HG03196 (cell line): ENCODE measurements around the gene MEPCE.
"Not testable (repeated sequence)": the region's sequence is repeated elsewhere in the genome, so short reads cannot be mapped to it uniquely, and the experiment has no call there.

Source experiments
- ATAC-seq: cut with Tn5 transposase; IDR thresholded peaks from one replicate; pipeline ENCODE4 v1.9.1; 2021; ENCODE audit not compliant: unreplicated experiment

MEPCE gene, protein sequence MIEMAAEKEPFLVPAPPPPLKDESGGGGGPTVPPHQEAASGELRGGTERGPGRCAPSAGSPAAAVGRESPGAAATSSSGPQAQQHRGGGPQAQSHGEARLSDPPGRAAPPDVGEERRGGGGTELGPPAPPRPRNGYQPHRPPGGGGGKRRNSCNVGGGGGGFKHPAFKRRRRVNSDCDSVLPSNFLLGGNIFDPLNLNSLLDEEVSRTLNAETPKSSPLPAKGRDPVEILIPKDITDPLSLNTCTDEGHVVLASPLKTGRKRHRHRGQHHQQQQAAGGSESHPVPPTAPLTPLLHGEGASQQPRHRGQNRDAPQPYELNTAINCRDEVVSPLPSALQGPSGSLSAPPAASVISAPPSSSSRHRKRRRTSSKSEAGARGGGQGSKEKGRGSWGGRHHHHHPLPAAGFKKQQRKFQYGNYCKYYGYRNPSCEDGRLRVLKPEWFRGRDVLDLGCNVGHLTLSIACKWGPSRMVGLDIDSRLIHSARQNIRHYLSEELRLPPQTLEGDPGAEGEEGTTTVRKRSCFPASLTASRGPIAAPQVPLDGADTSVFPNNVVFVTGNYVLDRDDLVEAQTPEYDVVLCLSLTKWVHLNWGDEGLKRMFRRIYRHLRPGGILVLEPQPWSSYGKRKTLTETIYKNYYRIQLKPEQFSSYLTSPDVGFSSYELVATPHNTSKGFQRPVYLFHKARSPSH

DNA sequence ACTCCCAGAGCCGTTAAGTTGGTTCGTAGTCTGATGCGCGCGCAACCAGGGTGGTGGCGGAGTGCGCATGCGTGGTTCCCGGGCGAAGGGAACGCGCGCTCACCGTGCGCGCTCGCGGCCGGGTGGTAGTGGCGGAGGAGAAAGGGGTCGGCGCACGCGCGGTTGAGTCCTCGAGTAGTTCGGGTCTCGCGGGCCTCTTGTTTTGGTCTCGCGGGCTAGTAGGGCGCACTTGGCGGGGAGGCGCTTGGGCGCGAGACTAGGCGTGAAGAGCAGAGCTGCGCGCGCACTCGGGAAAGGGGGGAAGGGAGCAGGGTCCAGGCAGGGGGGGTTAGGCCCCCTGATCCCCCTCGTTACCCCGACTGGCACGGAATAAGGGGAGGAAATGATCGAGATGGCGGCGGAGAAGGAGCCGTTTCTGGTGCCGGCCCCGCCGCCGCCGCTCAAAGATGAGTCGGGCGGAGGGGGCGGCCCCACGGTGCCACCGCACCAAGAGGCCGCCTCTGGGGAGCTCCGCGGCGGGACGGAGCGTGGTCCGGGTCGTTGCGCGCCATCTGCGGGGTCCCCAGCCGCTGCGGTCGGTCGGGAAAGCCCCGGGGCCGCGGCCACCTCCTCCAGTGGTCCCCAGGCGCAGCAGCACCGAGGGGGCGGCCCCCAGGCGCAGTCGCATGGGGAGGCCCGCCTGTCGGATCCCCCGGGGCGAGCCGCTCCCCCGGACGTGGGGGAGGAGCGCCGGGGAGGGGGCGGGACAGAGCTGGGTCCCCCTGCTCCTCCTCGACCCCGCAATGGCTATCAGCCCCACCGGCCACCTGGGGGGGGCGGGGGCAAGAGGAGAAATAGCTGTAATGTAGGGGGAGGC, at the start of gene MEPCE:
MEPCE (plus strand) TSS at position 195 of the 856 bp plus-strand sequence; CDS start at position 383, 188 bp downstream.
- ATAC-seq: peak; percentile 34

DNA sequence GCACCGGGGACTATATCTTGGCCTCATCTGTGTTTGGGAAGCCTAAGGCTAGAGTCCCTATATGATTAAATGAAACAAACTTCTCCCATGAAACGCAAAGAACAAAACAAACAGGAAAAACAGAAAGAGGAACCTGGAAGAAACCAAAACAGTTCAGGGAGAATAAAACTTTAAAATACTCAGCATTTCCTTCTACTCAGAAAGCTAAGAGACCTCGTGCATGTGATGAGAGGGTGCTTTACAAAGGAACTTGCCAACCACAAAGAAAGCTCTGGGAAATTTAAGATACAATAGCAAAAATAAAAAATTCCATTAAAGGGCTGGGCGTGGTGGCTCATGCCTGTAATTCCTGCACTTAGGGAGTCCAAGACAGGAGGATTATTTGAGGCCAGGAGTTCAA, 49.4 kb upstream of the MEPCE start:
- ATAC-seq: no peak

DNA sequence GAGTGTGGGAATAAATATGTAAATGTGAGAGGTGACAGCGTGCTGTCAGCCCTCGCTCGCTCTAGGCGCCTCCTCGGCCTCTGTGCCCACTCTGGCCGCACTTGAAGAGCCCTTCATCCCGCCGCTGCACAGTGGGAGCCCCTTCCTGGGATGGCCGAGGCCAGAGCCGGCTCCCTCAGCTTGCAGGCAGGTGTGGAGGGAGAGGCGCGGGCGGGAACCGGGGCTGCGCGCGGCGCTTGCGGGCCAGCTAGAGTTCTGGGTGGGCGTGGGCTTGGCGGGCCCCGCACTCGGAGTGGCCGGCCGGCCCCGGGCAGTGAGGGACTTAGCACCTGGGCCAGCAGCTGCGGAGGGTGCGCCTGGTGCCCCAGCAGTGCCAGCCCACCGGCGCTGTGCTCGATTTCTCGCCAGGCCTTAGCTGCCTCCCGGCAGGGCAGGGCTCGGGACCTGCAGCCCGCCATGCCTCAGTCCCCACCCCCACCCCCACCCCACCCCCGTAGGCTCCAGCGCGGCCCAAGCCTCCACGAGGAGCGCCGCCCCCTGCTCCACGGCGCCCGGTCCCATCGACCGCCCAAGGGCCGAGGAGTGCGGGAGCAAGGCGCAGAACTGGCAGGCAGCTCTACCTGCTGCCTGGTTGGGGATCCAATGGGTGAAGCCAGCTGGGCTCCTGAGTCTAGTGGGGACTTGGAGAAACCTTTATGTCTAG, 47.9 kb upstream of the MEPCE start:
- ATAC-seq: not testable (repeated sequence)

DNA sequence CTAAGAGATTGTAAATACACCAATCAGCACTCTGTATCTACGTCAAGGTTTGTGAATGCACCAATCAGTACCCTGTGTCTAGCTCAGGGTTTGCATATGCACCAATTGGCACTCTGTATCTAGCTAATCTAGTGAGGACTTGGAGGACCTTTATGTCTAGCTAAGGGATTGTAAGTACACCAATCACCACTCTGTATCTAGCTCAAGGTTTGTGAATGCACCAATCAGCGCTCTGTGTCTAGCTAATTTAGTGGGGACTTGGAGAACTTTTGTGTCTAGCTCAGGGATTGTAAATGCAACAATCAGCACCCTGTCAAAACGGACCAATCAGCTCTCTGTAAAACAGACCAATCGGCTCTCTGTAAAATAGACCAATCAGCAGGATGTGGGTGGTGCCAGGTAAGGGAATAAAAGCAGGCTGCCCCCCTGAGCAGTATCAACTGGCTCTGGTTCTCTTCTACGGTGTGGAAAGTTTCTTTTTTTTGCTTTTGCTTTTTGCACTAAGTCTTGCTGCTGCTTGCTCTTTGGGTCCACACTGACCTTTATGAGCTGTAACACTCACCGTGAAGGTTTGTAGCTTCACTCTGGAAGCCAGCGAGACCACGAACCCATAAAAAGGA, 47.3 kb upstream of the MEPCE start:
- ATAC-seq: not testable (repeated sequence)

DNA sequence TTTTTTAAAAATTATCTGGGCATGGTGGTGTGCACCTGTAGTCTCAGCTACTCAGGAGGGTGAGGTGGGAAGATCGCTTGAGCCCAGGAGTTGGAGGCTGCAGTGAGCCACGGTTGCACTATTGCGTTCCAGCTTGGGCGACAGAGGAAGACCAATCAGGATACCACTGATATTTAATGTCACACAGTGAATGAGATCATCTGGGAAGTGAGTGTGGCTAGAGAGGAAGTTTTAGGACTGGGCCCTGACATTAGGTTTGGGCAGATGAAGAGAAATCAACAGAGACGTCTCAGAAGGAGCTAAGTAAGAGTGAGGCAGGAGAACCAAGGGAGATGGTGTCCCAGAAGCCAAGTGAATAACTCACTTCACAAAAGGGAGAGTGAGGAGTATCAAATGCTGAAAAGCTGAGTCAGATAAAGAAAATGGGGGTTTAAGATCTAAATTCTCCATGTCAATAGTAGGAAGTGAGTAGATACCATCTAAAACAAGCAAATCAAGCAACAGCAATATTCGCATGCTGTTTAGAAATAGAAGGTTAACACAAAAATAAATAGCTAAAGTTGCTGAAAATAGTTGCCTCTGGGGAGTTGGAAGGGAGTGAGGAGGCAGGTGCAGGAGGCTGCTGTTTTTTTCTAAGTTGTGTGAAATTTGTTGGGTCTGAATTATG, 44.9 kb upstream of the MEPCE start:
- ATAC-seq: no peak

DNA sequence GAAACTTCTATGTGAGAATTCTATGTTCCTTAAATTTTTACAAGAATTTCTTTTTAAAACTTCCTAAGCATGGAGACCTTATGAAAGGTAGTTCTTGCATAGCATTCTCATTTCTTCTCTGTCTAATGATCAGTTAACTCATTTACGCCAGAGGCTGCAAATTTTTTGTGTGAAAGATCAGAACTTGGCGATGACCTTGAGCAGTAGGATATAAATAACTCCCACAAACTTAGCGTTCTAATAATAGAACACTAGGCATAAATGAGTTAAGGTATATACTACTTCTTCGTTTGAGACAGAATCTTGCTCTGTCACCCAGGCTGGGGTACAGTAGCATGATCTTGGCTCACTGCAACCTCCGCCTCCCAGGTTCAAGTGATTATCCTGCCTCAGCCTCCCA, 42.7 kb upstream of the MEPCE start:
- no peak for ATAC-seq

DNA sequence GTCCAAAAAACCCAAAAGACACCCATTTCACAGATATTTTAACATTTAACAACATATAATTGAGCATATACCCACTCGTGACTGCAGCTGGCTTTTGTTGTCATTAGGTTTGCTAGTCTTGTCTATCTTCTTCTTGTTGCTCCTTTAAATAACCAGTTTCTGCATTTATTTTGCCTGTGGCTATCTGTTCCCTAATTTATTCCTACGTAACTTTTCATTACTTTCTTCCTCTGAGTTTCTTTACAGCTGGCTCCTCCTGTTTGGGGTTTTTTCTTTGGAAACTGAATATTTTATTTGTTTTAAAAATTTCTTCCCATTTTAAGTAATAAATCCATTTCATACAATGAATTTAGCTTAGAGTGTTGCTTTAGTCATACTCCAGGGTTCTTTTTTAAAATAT, 41.9 kb upstream of the MEPCE start:
- ATAC-seq: no peak

DNA sequence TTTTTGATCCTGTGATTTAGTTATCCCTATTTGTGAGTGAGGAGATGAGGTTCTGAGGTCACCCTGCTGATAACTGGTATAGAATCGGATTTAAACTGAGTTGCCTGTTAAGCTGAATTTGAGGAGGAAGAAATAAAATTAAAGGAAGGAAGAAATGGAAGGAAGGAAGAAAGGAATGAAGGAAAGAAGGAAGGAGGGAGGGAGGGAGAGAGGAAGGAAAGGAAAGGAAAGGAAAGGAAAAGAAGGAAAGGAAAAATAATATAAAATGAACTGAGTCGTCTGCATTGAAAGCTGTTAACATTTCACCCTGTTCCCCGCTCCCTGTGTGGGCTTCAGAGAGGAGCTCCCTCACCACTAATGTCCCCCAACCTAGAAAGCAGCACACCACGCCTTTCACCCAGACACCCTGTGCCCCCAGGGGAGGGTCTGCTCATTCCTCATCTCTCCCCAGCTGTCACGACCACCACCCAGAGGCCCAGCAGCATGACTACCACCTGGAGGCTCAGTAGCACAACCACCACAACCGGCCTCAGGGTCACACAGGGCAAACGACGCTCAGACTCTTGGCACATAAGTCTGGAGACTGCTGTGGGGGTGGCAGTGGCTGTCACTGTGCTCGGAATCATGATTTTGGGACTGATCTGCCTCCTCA, 40.1 kb upstream of the MEPCE start:
- no peak for ATAC-seq

DNA sequence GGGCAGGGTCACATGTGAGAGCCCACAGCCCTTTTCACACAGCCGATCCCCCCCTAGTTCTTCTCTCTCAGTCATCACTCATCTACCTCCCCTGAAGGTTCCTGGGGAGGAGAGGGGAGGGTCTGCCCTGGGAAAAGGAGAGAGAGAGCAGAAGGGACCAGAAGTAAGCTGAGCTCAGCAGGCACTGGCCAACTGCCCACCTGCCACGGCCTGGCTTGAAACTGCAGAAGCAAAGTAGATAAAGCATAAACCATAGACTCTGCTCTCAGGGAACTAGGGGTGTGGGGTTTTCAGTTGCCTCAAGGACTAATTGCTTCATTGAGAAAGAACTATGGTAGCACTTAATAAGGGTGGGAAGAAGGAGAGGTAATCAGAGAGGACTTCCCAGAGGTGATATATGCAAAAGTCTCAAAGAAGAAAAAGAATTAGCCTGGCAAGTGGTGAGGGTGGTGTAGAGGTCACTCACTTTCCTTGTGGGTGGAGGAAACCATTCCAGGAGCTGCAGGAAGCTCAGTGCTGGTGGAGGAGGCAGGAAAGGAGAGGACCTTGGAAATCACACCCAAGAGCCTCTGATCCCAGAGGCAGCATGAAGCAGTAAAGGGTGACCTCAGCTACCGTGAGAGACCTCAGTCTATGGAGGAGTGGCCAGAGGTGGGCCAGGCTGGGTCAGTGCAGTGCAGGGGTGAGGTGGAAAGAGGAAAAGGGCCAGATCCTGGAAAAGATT, 39.2 kb upstream of the MEPCE start:
- no peak for ATAC-seq

DNA sequence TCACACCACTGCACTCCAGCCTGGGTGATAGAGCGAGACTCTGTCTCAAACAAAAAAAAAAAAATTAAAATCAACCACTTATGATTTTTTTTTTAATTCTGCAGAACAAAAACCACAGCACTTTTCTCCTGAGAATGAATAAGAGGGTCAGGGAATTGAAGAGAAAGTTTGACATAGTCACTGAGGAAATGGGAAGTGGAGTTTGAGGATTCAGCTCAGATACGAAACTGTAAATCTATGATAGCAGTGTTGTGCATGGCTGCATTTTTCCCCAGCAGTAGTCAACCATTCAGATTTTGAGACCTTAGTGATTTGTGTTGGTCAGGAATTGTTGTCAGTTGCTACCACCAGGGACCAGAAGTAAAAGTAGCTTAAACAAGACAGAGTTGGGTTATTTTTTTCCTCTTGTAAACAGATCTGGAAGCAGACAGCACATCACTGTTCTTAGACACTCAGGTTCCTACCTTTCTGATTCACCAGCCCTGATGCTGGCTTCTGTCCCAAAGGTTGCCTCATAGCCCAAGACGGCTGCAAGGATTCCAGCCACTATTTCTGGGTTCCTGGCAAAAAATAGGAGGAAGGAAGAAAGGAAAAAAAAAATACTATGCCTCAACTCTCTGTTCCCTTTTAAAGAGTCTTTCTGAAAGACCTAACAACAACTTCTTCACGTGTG, 36.3 kb upstream of the MEPCE start:
- ATAC-seq: no peak

DNA sequence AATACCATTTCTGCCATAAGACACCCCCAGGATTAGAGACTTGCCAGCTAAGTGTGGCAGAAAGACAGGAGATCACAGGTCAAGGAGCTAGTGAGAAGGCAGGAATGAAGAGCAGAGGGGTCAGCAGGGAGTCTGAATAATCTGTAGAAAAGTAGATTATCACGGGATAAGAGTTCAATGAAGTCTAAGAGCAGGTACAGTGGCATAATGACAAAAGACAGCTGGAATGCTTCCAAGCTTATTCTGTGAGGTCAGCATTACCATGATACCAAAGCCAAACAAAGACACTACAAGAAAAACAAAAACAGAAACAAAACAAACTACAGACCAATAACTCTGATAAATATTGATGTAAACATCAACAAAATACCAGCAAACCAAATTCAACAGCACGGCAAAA, 35.6 kb upstream of the MEPCE start:
- no peak for ATAC-seq

DNA sequence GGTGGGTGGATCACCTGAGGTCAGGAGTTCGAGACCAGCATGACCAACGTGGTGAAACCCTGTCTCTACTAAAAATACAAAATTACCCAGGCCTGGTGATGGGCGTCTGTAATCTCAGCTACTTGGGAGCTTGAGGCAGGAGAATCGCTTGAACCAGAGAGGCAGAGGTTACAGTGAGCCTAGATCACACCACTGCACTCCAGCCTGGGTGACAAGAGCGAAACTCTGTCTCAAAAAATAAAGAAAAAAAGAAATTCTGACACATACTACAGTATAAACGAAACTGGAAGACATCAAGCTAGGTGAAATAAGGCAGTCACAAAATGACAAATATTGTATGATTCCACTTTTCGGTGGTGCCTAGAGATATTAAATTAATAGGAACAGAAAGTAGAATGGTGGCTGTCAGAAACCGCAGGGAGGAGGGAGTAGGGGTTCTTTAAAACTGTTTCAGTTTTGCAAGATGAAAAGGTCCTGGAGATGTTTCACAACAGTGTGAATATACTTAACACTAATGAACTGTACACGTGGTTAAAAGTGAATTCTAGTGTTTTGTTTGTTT, 33.1 kb upstream of the MEPCE start:
- peak; percentile 83 for ATAC-seq

DNA sequence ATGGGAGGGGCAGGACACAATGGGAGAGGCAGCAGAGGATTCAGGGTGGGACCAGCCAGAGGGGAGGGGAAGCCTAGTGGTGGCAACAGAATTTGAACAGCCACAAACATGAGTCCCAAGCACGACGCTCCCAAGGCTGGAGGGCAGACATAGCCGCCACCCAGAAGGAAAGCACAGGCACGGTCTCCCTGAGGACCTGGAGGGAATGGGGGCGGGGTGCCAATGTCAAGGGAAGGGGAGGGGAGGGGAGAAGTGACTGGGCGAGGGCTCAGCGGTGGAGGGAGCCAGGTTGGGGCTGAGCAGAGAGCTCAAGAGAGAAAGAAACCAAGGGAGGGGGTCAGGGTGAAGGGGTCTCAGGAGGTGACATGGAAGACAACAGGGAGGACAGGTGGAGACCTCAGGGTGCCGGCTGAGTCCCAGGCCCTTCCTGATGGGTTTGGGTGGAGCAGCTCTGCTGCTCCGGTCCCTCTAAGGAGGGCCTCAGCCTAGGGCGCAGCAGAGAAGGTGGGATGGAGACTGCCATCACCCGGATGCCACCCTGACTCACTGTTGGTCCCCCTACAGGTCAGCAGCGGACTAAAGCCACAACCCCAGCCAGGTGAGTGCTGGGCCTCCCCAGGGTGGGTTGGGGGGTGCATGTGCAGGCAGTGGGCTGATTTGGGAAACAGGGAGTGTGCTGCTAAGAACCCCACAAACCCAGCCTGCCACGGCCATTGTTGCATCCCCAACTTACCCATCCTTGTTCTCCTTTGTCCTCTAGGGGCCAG, 32.1 kb upstream of the MEPCE start:
- no peak for ATAC-seq

DNA sequence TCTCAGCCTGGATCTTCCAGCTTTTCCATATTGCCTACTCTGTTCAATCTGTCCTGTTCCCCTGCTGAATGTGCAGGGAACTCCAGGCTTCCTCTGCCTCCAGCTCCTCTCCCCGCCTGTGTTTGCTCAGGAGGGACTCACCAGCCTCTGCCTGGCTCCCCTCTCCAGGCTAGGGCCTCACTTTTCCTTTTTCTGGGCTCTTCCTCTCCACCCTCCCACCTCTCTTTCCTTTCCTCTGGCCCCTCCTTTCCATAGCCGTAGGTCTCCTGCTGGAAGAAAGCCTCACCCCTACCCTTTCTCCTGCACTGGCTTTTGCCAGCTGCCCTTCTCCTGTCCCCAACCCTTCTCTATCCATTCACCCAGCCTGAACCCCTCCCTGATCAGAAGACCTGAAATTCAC, 31.4 kb upstream of the MEPCE start:
- no peak for ATAC-seq

DNA sequence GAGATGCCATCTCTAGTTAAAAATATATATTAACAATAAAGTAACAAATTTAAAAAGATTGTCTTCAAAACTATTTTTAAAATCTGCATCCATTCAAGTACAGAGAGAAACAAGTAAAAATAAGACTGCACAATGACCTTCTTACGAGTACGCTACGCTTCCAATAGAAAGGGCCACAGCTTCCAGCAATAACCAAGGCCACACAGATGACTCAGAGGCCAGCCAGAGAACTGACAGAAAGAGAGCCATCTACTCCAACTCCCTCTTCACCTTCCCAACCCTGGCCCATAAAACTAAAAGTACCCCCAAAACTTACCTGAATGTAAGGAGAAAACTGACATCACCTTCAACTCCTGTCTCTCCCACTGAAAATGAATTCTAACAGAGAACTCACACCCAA, 29.6 kb upstream of the MEPCE start:
- no peak for ATAC-seq

DNA sequence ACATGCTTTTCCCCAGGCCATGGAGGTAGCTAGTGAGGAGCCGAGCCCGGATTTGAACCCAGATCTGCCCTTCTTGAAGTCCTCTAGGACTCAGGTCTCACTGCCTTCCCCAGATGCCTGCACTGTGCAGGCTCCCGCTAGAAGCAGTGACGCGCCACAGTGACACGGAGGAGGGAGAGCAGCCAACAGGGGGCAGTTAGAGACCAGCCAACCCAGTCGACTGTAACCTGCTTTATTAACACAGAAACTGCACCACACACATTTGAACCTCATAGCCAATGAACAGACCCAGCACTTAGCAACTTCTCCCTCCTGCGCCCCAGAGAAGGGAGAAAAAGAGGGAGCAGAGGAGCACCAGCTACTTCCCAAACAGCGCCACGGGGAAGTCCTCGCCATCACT, 29.0 kb upstream of the MEPCE start:
- ATAC-seq: no peak

DNA sequence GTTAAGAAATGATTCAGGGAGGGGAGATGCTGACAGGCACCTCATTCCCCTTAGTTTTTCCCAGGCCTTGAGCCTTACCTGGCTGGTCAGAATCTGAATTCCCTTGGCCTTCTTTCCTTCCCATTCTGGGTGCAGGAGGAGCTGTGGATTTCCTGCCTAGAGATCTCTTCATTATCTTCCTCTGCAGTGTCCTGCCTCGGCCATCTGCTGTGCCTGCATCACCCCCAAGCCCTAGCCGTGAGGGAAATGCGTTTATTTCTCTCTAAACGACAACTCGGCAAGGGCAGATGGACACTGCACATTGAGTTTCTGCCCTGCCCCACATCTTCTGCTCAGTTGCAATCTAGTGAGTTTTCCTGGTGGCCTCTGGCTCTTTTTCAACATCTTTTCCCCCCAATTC, 27.8 kb upstream of the MEPCE start:
- ATAC-seq: no peak
